Breast epithelium (tissue), 4 donors: ENCODE measurements around the gene SLC35F4. TPM values are rescaled to one million over a fixed set of nuclear protein-coding genes. Genes with fewer than 3 reads are reported as not detected.
"Not testable (repeated sequence)": the region's sequence is repeated elsewhere in the genome, so short reads cannot be mapped to it uniquely, and the experiment has no call there.

Source experiments
- DNase-seq, 2 donors: peaks; one replicate each; pipeline ENCODE4 v3.0.0-alpha.2; 2019; ENCODE audit warnings: low spot score in 2 of 2
- H3K27ac ChIP-seq, 2 donors: fragments of 200-600 bp; sonication (generic) in 1 of 2; one replicate each; pipeline ENCODE4 v1.5.1; 2016 to 2019; ENCODE audit warnings: mild to moderate bottlenecking in 1 of 2
- H3K27me3 ChIP-seq, 2 donors: fragments of 200-600 bp; sonication (generic) in 1 of 2; one replicate each; pipeline versions ENCODE4 v1.5.1 to v1.6.0; 2017 to 2019; ENCODE audit warnings: control low read depth in 1 of 2, mild to moderate bottlenecking in 1 of 2
- H3K36me3 ChIP-seq: fragments of 200-600 bp; one replicate; pipeline ENCODE4 v1.5.1; 2019
- H3K4me1 ChIP-seq, 2 donors: fragments of 200-600 bp; sonication (generic); one replicate each; pipeline ENCODE4 v1.5.1; 2016 to 2019; ENCODE audit warnings: control low read depth in 1 of 2
- H3K4me3 ChIP-seq, 3 donors: fragments of 200-600 bp; sonication (generic); 1 replicate in 2 of 3; 2 replicates in 1 of 3; pipeline ENCODE4 v1.5.1; 2016 to 2019; ENCODE audit warnings: mild to moderate bottlenecking in 3 of 3, moderate library complexity in 2 of 3
- H3K9me3 ChIP-seq, 2 donors: fragments of 200-600 bp; sonication (generic) in 1 of 2; one replicate each; pipeline ENCODE4 v1.5.1; 2016 to 2019; ENCODE audit warnings: control low read depth in 1 of 2
- POLR2A ChIP-seq: fragments of 450-650 bp; IDR thresholded peaks from one replicate; pipeline ENCODE4 v1.6.1; 2016; ENCODE audit warnings: antibody characterized with exemption, mild to moderate bottlenecking, moderate library complexity
- POLR2AphosphoS5 ChIP-seq, 3 donors: sonication (generic); formaldehyde crosslinking; IDR thresholded peaks; one replicate each; pipeline ENCODE4 v1.6.1; 2017; ENCODE audit warnings: antibody characterized with exemption in 3 of 3
- intact Hi-C: fragments of 100-400 bp; cut with DNase I; formaldehyde crosslinking; loops from one replicate; pipeline ENCODE4 v1.15.1; 2023; ENCODE audit warnings: low total_unique reads
- total RNA-seq, 3 donors: library from RNA; depleted of rRNA; stranded (reverse); fragments of >200 nt; gene quantifications; one replicate each; pipeline ENCODE4 v1.1.0, GENCODE V29; 2016
- TF ChIP-seq, protein P1 (sequence below), 3 donors: fragments of 450-650 bp; IDR thresholded peaks; one replicate each; pipeline ENCODE4 v1.5.1; 2016 to 2017; ENCODE audit warnings: antibody characterized with exemption in 3 of 3, mild to moderate bottlenecking in 3 of 3, moderate library complexity in 3 of 3

The SLC35F4 gene
- total RNA-seq, 3 donors from 2014 or later: not detected

DNA sequence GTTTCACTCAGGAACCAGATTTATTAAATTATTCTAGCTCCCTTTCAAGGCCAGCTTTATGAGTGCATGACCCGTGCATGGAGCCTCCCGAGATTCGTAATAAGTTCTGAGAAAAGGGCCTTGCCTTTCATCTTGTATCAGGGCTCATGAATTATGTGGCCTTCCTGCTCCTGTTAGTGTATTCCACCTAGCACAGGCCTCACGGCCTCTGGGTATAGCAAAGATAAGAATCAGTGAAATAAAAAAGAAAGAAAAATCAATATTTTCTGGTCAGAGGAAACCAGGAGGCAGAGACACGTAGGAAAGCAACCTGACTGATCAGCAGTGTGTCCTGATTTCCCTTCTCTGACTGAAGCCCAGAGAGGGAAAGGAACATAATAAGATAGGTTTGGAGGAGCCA lies 111.4 kb downstream of the SLC35F4 start:
- no peaks in the 10 kb centered on the region for H3K27me3 ChIP-seq
- H3K4me3 ChIP-seq: no peak overlapping the region
- no peak overlapping the region for H3K27ac ChIP-seq
- DNase-seq: no peak
- intact Hi-C loops: no loop called here
- H3K9me3 ChIP-seq: peaks cover 0 to 3% of the 10 kb centered on the region in 2 donors
- H3K4me1 ChIP-seq: no peaks in the 10 kb centered on the region
- no peaks in the 10 kb centered on the region for H3K36me3 ChIP-seq
- TF ChIP-seq POLR2A (no peak), POLR2AphosphoS5 (IDR thresholded peaks at IDR 0.05) (no peak)
- TF ChIP-seq, protein P1, sequence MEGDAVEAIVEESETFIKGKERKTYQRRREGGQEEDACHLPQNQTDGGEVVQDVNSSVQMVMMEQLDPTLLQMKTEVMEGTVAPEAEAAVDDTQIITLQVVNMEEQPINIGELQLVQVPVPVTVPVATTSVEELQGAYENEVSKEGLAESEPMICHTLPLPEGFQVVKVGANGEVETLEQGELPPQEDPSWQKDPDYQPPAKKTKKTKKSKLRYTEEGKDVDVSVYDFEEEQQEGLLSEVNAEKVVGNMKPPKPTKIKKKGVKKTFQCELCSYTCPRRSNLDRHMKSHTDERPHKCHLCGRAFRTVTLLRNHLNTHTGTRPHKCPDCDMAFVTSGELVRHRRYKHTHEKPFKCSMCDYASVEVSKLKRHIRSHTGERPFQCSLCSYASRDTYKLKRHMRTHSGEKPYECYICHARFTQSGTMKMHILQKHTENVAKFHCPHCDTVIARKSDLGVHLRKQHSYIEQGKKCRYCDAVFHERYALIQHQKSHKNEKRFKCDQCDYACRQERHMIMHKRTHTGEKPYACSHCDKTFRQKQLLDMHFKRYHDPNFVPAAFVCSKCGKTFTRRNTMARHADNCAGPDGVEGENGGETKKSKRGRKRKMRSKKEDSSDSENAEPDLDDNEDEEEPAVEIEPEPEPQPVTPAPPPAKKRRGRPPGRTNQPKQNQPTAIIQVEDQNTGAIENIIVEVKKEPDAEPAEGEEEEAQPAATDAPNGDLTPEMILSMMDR (IDR thresholded peaks at IDR 0.05): no peak

DNA sequence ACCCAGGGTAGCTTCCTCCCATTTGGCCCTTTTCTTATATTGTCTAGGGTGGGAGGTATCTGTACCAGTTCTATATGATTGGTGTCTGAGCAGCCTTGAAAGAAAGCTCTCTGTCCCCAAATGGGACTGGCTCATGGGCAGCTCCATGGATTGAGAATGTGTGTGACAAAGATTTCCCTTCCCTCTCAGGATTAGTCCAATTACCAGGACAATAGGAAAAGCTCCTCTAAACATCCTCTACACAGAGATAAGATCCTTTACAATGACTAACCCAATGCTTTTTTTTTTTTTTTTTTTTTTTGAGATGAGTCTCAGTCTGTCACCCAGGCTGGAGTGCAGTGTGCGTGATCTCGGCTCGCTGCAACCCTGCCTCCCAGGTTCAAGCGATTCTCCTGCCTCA lies 112.1 kb downstream of the SLC35F4 start:
- no peak overlapping the region for H3K27ac ChIP-seq
- H3K4me1 ChIP-seq: no peaks in the 10 kb centered on the region
- no peak for TF ChIP-seq POLR2AphosphoS5 (IDR thresholded peaks at IDR 0.05)
- TF ChIP-seq, protein P1 (IDR thresholded peaks at IDR 0.05): no peak
- intact Hi-C loops: no loop called here
- no peak for DNase-seq
- H3K9me3 ChIP-seq: no peaks in the 10 kb centered on the region
- no peaks in the 10 kb centered on the region for H3K27me3 ChIP-seq
- no peaks in the 10 kb centered on the region for H3K36me3 ChIP-seq
- no peak overlapping the region for H3K4me3 ChIP-seq

DNA sequence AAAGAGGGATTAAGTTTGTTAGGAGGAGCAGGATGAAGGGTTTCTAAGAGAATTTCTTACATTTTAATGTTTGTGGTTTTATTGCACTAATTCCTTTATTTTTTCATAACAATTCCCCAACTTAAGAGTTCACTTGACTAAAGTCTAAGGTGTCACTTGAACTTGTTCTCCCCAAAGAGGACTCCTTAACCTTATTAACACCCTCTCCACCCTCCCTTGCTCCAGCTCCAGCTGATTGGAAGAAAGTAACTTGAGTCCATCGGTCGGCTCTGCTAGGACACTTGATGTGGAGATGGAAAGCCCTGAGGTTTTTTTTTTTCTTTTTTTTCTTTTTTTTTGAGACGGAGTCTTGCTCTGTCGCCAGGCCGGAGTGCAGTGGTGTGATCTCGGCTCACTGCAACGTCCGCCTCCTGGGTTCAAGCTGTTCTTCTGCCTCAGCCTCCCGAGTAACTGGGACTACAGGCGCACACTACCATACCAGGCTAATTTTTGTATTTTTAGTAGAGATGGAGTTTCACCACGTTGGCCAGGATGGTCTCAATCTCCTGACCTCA lies 113.7 kb downstream of the SLC35F4 start:
- intact Hi-C loops, H3K27ac ChIP-seq: not testable (repeated sequence)

DNA sequence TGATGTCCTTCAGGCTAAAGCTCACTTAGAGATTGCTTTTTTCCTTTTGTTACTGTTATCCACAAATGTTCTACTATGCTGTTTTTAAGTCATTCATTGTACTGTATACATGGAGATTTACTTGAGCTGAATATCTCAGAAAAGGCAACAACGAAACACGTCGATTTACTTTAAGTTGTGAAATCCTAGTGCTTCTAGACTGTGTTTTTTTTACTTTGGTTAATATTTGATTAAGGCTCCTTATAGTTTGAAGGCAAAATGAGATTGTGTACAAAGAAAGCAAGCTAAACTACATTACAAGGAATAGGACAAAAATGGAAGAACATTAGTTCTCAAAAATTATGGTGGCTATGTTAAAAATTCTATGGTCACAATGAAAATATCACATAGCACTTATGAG lies 114.5 kb downstream of the SLC35F4 start:
- DNase-seq: no peak
- no peaks in the 10 kb centered on the region for H3K4me1 ChIP-seq
- H3K27me3 ChIP-seq: no peaks in the 10 kb centered on the region
- no peak overlapping the region for H3K4me3 ChIP-seq
- no peaks in the 10 kb centered on the region for H3K36me3 ChIP-seq
- H3K27ac ChIP-seq: no peak overlapping the region
- intact Hi-C loops: no loop called here
- TF ChIP-seq POLR2A (no peak), POLR2AphosphoS5 (IDR thresholded peaks at IDR 0.05) (no peak)
- TF ChIP-seq, protein P1 (IDR thresholded peaks at IDR 0.05): no peak
- no peaks in the 10 kb centered on the region for H3K9me3 ChIP-seq

More for the DNA sequence above, 113.7 kb downstream of the SLC35F4 start:
- not testable (repeated sequence) for DNase-seq, H3K27me3 ChIP-seq, H3K9me3 ChIP-seq, H3K4me3 ChIP-seq, H3K36me3 ChIP-seq, H3K4me1 ChIP-seq

DNA sequence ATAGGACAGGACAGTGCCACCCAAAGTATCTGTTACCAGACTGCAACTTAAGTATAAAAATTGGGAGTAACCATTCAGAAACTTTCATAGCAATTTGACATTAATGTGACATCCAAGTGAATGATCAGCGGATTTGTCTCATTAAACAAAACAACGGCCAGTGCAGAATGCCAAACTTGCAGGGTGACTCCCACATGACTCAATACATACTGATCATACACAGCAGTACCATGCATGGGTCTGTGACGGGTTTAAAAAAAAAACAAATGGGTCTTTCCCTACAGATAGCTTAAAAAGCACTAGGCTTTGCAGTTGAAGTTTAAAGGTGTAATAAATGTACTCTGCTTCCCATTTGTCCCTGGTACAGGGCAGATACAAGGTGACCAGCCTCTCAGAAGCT lies 116.6 kb downstream of the SLC35F4 start:
- no peaks in the 10 kb centered on the region for H3K9me3 ChIP-seq

More for the DNA sequence above, 116.6 kb downstream of the SLC35F4 start:
- intact Hi-C loops: no loop called here
- TF ChIP-seq POLR2A: no peak
- TF ChIP-seq, protein P1 (IDR thresholded peaks at IDR 0.05): no peak
- no peak overlapping the region for H3K4me3 ChIP-seq
- no peak overlapping the region for H3K27ac ChIP-seq
- H3K36me3 ChIP-seq: no peaks in the 10 kb centered on the region
- no peak for DNase-seq
- no peaks in the 10 kb centered on the region for H3K27me3 ChIP-seq
- H3K4me1 ChIP-seq: no peaks in the 10 kb centered on the region
